Neural cell (in vitro differentiated cells): ENCODE results near the gene VWA3B. TPM values are rescaled to one million over a fixed set of nuclear protein-coding genes. Genes with fewer than 3 reads are reported as not detected.

Source experiments
- H2AFZ ChIP-seq: fragments of 200-600, 300-800 bp; sonication (generic), shearing (Covaris generic); 2 replicates; pipeline ENCODE4 v1.6.0; 2014; ENCODE audit warnings: low read depth, mild to moderate bottlenecking, antibody characterized with exemption, low read length, moderate library complexity
- H3F3A ChIP-seq: fragments of 200-600 bp; shearing (Covaris generic); 2 replicates; pipeline ENCODE4 v1.6.1; 2016; ENCODE audit warnings: mild to moderate bottlenecking, moderate library complexity, mixed read lengths, antibody characterized with exemption, low read length; ENCODE audit not compliant: insufficient read depth, poor library complexity, severe bottlenecking
- H3K27ac ChIP-seq: fragments of 200-600, 300-800 bp; sonication (generic), shearing (Covaris generic); 2 replicates; pipeline ENCODE4 v1.5.1; 2014; ENCODE audit warnings: mild to moderate bottlenecking, low read length, moderate library complexity
- H3K27me3 ChIP-seq: fragments of 300-800, 200-600 bp; sonication (generic), shearing (Covaris generic); 2 replicates; pipeline ENCODE4 v1.6.0; 2014; ENCODE audit warnings: mild to moderate bottlenecking, low read depth, low read length, moderate library complexity; ENCODE audit not compliant: insufficient read depth
- H3K36me3 ChIP-seq: fragments of 300-800, 200-600 bp; sonication (generic), shearing (Covaris generic); 2 replicates; pipeline ENCODE4 v1.5.1; 2014; ENCODE audit warnings: mild to moderate bottlenecking, antibody characterized with exemption, low read length, moderate library complexity; ENCODE audit not compliant: insufficient read depth
- H3K4me2 ChIP-seq: fragments of 300-800, 200-600 bp; sonication (generic), shearing (Covaris generic); 2 replicates; pipeline ENCODE4 v1.6.0; 2014; ENCODE audit warnings: mild to moderate bottlenecking, low read length
- H3K4me3 ChIP-seq: fragments of 300-800, 200-600 bp; sonication (generic), shearing (Covaris generic); 2 replicates; pipeline ENCODE4 v1.5.1; 2014; ENCODE audit warnings: mild to moderate bottlenecking, low read length, moderate library complexity
- H3K79me2 ChIP-seq: fragments of 200-600 bp; shearing (Covaris generic); replicated peaks from 2 replicates; pipeline ENCODE4 v1.6.0; 2014; ENCODE audit warnings: mild to moderate bottlenecking, low read length, moderate library complexity; ENCODE audit not compliant: insufficient read depth
- H3K9ac ChIP-seq: fragments of 300-800, 200-600 bp; sonication (generic), shearing (Covaris generic); 2 replicates; pipeline ENCODE4 v1.6.1; 2016; ENCODE audit warnings: mild to moderate bottlenecking, low read length, mixed read lengths
- H3K9me2 ChIP-seq: fragments of 200-600 bp; shearing (Covaris generic); 2 replicates; pipeline ENCODE4 v1.6.1; 2016; ENCODE audit warnings: mild to moderate bottlenecking, low read length, mixed read lengths; ENCODE audit not compliant: insufficient read depth
- H3K9me3 ChIP-seq: fragments of 200-600, 300-800 bp; sonication (generic), shearing (Covaris generic); 2 replicates; pipeline ENCODE4 v1.6.1; 2016; ENCODE audit warnings: mild to moderate bottlenecking, mixed run types, low read length, moderate library complexity, mixed read lengths
- H4K20me1 ChIP-seq: fragments of 200-600 bp; shearing (Covaris generic); 2 replicates; pipeline ENCODE4 v1.6.1; 2016; ENCODE audit warnings: mild to moderate bottlenecking, mixed run types; ENCODE audit not compliant: insufficient read depth
- CTCF ChIP-seq: fragments of 450-650 bp; IDR thresholded peaks from 2 replicates; pipeline ENCODE4 v1.5.1; 2014; ENCODE audit warnings: antibody characterized with exemption, mild to moderate bottlenecking, moderate library complexity; ENCODE audit not compliant: poor library complexity, severe bottlenecking
- EP300 ChIP-seq: fragments of 450-650 bp; conservative IDR thresholded peaks from 2 replicates; pipeline ENCODE4 v1.6.1; 2014; ENCODE audit warnings: antibody characterized with exemption, mild to moderate bottlenecking, moderate library complexity; ENCODE audit not compliant: poor library complexity, severe bottlenecking
- EZH2 ChIP-seq: fragments of 200-600, 300-800 bp; shearing (Covaris generic), sonication (generic); IDR thresholded peaks from 2 replicates; pipeline ENCODE4 v1.6.1; 2014; ENCODE audit warnings: antibody characterized with exemption, low read length, borderline replicate concordance, mild to moderate bottlenecking; ENCODE audit not compliant: insufficient read depth, poor library complexity, severe bottlenecking
- MXI1 ChIP-seq: fragments of 450-650 bp; conservative IDR thresholded peaks from 2 replicates; pipeline ENCODE4 v1.6.1; 2014; ENCODE audit warnings: antibody characterized with exemption, mild to moderate bottlenecking; ENCODE audit not compliant: poor library complexity, severe bottlenecking
- POLR2AphosphoS5 ChIP-seq: IDR thresholded peaks from 2 replicates; pipeline ENCODE4 v1.6.1; 2012
- REST ChIP-seq: IDR thresholded peaks from 2 replicates; pipeline ENCODE4 v1.6.1; 2012; ENCODE audit warnings: borderline replicate concordance
- SMC3 ChIP-seq: fragments of 450-650 bp; conservative IDR thresholded peaks from 2 replicates; pipeline ENCODE4 v1.6.1; 2014; ENCODE audit warnings: antibody characterized with exemption, mild to moderate bottlenecking, moderate library complexity; ENCODE audit not compliant: poor library complexity
- TAF1 ChIP-seq: IDR thresholded peaks from 2 replicates; pipeline ENCODE4 v1.6.1; 2012; ENCODE audit warnings: low read depth
- polyA plus RNA-seq: library from polyadenylated mRNA; depleted of rRNA; stranded (reverse); fragments of >200 nt; gene quantifications from 2 replicates; pipeline ENCODE4 v1.2.3, GENCODE V29; 2014

The VWA3B gene
- polyA plus RNA-seq, 1 donor from 2014 or later = not detected

- no peak overlapping the region for H2AFZ ChIP-seq
- H3K4me2 ChIP-seq = no peak overlapping the region
- no peak overlapping the region for H3K9ac ChIP-seq
Measured at GRCh38 chr2:98293030-98293429, 206.1 kb downstream of the VWA3B start.

GRCh38 chr2:98293931-98294687 lies 207.1 kb downstream of the VWA3B start:
- no peaks in the 10 kb centered on the region for H3K9me3 ChIP-seq
- H3F3A ChIP-seq = no peaks in the 10 kb centered on the region
- TF ChIP-seq MXI1 (no peak), POLR2AphosphoS5 (no peak), TAF1 (no peak), CTCF (no peak), REST (no peak)
- no peak overlapping the region for H2AFZ ChIP-seq
- no peak overlapping the region for H3K27ac ChIP-seq
- no peaks in the 10 kb centered on the region for H3K36me3 ChIP-seq
- no peak overlapping the region for H3K4me3 ChIP-seq
- H3K9ac ChIP-seq = no peak overlapping the region
- H3K4me2 ChIP-seq = no peak overlapping the region
- no peaks in the 10 kb centered on the region for H3K27me3 ChIP-seq
- H3K79me2 ChIP-seq = no peaks in the 10 kb centered on the region
- H3K9me2 ChIP-seq = no peaks in the 10 kb centered on the region
- no peaks in the 10 kb centered on the region for H4K20me1 ChIP-seq

More at GRCh38 chr2:98293030-98293429, 206.1 kb downstream of the VWA3B start:
- Histone ChIP-seq H3K79me2 (no peaks in the 10 kb centered on the region), H3K27ac (no peak overlapping the region), H3F3A (no peaks in the 10 kb centered on the region), H3K27me3 (no peaks in the 10 kb centered on the region), H3K9me2 (no peaks in the 10 kb centered on the region), H3K9me3 (no peaks in the 10 kb centered on the region), H3K36me3 (no peaks in the 10 kb centered on the region), H4K20me1 (no peaks in the 10 kb centered on the region), H3K4me3 (no peak overlapping the region)
- TF ChIP-seq EP300 (no peak), EZH2 (no peak), SMC3 (no peak), MXI1 (no peak), TAF1 (no peak), CTCF (no peak)
